HG03103 (cell line): ENCODE measurements around the gene OTOG.

Source experiments
- ATAC-seq: cut with Tn5 transposase; IDR thresholded peaks from one replicate; pipeline ENCODE4 v1.9.1; 2021; ENCODE audit warnings: low read depth; ENCODE audit not compliant: unreplicated experiment

OTOG gene

DNA sequence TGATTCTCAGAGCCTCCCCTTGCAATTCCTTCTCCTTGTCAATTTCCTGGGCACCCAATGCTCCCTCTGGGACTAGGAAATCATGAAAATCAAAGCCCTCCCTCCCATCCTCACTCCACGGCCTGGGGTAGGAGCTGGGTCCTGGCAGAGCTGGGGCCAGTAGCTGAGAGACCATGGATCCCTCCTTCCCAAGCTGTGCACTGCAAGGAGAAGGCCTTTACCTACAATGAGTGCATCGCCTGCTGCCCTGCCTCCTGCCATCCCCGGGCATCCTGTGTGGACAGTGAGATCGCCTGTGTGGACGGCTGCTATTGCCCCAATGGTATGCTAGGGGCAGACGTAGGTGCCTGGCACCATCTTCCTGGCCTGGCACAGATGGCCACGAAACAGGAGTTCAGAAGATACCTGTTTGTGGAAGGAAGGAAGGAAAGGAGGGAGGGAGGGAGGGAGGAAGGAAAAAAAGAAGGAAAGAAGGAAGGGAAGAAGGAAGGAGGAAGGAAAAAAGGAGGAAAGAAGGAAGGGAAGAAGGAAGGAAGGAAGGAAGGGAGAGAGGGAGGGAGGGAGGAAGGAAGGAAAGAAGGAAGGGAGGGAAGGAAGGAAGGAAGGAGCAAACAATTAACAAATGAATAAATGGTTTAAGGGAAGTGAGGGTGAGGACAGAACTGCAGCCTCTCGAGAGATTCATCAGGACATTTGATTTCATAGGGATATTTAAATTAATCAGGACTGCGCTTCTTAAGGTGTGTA lies 12.5 kb downstream of the OTOG start:
- no peak for ATAC-seq

DNA sequence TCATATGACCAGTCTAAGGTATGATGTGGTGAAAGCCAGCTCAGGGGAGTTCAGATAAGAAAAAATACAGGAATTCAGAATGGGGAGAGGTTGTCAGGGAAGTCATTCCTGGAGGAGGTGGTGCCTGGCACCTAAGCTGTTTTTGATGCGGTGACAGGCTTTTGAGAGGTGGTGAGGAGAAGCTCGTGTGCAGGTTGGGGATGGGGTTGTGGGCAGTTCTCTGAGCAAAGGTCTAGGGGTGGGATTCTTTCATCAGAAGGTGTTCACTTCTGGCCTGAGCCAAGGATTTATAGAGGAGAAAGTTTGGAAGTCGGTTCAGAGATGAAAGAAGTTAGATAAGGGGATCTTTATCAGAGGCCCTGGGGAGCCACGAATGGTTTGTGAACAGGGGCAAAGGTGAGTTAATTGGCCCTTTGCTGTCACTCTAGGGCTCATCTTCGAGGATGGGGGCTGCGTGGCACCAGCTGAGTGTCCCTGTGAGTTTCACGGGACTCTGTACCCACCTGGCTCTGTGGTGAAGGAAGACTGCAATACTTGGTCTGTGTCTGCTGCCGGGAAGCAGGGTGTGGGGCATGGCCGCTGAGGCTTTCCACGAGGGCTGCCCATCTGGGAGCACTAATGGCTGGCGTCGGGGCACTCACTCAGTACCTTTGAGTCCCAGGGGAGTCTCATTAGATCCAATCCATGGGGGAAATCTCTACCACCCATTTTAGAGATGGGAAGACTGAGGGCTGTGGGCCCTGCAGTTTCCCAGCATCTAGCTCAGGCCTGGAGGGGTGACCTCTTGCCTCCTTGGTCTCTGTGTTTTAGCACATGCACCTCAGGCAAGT lies 13.4 kb downstream of the OTOG start:
- no peak for ATAC-seq

DNA sequence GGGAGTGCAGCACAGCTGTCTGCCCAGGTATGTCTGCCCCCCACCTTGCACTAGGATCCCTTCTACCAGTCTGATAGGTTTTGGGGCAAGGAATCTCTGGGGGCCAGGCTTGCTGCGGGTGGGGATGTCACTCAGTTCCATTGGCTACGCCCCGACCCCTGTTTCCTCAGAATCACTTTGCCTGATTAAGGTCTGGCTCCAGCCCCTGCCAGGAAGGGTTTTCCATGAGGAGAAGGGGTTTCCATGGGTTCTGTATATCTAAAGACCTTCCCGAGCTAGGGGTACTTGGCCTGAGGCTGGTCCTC lies 14.0 kb downstream of the OTOG start:
- no peak for ATAC-seq

DNA sequence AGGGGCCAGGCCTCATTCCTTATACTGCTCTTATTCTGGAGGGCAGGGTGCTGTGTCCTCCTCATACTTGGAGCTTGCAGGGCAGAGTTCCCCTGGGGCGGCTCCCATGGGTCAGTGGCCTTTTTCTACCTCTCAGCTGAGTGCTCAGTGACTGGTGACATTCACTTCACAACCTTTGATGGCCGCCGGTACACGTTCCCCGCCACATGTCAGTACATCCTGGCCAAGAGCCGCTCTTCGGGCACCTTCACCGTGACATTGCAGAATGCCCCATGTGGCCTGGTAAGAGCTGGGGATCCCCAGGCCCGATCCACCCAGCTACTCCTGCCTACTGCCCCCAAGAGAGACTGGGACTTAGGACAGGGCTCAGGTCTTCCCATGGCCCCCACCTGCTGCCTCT lies 14.5 kb downstream of the OTOG start:
- ATAC-seq: no peak

DNA sequence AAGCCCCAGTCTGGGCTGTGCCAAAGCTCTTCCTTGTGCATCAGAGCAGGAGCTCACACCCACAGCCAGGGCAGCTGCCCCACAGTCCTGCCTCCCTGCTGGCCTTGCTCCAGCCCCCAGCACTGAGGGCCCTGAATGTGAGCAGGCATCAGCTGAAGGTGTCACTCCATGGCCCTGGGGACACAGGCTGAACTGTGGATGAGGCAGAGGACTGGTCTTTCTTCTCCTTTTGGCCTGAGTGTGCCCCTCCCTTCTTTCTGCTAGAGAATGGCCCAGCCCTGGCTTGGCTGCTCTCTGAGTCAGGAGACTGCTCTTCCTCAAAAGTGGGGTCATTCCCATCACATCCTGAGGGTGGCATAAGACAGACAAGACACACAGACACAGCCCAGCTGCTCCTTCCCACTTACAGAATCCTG lies 16.2 kb downstream of the OTOG start:
- no peak for ATAC-seq

DNA sequence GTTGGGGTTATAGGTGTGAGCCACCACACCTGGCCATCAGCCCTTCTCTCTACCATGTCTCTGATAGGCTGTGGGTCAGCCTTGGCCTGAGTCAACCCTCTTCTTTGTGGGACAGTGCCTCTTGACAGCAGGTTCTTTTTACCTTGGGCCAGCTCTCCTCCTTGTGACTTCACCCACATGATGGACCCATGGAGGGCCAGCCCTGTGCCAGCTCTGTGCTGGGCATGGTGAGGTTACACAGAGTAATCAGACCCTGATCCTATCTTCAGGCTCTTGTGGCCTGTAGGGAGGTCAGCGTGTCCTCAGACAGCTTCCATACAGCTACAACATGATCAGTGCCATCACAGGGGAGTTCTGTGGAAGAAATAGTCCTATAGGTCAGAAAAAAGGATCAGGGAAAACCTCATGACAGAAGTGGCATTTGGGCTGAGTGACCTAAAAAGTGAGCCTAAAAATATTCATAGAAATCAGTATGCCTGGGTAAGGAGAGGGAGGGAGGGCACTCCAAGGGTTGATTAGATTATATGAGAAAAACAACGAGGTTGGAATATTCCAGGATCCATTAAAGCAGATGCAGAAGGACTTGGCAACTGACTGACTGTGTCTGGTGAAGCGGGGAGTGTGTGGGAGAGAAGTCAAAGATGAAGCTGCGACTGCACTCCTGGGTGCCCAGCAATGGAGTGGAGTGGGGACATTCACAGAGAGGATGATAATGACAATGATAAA lies 17.1 kb downstream of the OTOG start:
- no peak for ATAC-seq

DNA sequence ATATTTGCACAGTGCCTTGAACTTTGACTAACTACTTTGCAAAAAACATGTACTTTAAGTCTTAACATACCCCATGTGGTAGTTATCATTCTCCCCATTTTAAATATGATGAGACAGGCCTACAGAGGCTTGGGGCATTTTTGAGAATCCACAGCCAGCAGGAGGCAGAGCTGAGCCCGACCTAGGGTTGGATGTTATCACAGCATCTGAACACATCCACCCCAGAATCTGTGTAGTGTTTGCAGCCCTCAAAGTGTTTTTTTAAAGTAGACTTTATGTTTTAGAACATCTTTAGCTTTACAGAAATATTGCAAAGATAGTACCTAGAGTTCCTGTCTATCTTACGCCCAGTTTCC lies 17.6 kb downstream of the OTOG start:
- no peak for ATAC-seq

DNA sequence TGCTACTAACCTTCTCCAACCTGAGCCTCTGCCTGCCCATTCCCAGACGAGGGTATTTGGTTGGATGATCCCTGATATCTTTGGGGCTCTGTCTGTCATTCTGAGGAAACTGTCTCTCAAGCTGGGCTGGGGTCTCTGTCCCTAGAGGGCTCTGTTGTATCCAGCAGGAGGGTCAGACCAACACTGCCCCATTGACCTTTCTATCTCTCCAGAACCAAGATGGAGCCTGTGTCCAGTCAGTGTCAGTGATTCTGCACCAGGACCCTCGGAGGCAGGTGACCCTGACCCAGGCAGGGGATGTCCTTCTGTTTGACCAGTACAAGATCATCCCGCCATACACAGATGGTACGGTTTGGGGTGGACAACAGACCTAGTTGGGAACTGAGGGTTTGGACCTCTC lies 21.9 kb downstream of the OTOG start:
- no peak for ATAC-seq

DNA sequence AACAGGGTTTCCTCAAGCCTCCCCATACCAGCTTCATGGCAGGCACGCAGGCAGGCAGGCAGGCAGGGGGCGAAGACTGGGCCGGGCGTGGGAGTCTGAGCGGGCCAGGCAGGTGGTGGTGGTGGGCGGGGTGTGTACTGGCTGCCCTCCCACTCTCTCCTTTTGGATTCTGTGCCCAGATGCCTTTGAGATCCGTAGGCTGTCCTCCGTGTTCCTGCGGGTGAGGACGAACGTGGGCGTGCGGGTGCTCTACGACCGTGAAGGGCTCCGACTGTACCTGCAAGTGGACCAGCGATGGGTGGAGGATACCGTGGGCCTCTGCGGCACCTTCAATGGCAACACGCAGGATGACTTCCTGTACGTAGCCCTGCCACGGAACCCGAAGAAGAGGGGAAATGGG lies 23.0 kb downstream of the OTOG start:
- no peak for ATAC-seq

DNA sequence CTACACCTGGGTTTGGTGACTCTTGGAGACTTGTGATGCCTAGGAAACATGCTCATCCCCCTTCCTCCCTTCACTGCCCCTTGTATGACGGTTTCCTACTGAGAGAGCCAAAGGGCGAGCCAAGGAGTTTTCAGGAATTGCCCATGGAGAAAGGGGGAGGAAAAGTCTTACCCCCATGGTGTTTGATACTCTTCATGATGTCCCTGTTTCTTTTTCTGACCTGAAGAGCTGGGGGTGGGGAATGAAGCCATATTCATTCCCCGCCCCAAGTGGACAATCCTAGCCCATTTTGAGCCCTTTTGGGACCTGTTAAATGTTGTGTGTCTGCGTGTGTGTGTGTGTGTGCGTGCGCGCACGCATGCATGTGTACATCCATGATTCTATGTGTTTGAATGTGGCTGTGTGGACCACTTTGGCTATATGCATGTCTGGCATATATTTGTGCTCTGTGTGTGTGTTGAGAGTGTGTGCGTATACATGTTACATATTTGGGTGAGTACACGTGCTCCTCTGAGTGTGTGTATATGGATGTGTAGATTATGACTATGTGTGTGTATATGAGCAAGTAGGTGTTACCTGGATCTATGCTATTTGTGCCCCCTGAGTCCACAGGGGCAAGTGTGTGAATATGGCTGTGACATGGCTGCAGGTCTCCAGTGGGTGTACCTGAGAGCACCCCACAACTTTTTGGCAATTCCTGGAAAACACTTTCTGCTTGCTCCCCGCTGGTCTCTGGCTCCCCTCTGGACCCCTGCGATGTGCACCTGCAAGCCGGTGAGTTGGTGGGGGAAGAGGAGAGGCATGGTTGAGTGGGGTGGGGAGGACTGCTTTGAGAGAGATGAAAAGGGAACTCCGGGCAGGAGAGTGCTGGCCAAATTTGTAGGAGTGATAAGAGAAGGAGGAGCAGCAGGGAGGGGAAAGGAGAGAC lies 24.6 kb downstream of the OTOG start:
- no peak for ATAC-seq

DNA sequence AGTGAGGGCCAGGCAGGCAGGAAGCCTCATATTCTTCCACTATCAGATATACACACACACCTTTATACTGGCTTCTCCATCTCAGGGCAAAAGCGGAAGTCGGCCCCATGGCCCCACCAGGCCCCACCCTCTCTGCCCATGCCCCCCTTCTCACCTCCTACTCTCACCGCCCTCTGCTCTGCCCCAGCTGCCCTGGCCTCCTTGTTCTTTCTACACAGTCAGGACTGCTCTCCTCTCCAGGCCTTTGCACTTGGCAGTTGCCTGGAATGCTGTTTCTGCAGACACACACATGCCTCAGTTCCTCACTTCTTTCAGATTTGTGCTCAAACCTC lies 25.3 kb downstream of the OTOG start:
- no peak for ATAC-seq

DNA sequence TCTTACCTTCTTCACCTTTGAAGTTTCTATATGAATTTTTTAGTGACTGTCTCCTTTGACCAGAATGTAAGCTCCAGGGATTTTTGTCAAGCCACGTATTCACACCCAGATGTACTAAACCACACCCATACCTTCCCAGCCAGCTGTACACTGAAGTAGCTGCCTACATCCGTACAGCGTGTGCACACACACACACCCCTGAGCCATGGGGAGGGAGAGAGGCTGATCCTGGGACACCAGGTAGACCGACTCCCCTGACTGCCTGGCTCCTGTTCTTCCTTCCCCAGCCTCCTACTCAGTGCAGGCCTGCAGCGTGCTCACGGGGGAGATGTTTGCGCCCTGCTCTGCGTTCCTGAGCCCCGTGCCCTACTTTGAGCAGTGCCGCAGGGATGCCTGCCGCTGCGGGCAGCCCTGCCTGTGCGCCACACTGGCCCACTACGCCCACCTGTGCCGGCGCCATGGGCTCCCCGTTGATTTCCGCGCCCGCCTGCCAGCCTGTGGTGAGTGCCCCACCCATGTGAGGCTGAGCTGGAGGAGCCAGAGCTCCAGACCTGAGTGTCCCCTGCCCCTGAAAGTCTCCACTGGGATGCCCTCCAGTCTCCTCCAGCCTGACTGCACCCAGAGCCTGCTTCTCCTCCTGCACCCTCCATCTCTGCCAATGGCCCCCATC lies 25.9 kb downstream of the OTOG start:
- no peak for ATAC-seq

DNA sequence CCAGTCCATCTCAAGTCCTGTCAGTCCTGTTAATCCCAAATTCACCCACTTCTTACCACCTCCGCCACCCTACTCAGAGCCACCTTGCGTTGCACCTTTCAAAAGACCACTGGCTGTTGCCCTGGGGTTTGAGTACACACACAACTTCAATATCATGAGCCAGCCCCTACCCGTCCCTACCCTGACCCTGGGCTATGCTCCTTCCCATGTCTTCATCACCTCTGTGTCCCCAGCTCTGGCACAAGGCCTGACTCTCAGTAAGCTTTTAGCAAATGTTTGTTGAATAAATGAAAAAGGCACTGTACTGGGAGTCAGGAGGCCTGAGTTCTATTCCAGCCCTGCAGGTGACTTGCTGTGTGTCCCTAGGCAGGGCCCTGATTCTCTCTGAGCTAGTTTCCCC lies 26.5 kb downstream of the OTOG start:
- no peak for ATAC-seq

DNA sequence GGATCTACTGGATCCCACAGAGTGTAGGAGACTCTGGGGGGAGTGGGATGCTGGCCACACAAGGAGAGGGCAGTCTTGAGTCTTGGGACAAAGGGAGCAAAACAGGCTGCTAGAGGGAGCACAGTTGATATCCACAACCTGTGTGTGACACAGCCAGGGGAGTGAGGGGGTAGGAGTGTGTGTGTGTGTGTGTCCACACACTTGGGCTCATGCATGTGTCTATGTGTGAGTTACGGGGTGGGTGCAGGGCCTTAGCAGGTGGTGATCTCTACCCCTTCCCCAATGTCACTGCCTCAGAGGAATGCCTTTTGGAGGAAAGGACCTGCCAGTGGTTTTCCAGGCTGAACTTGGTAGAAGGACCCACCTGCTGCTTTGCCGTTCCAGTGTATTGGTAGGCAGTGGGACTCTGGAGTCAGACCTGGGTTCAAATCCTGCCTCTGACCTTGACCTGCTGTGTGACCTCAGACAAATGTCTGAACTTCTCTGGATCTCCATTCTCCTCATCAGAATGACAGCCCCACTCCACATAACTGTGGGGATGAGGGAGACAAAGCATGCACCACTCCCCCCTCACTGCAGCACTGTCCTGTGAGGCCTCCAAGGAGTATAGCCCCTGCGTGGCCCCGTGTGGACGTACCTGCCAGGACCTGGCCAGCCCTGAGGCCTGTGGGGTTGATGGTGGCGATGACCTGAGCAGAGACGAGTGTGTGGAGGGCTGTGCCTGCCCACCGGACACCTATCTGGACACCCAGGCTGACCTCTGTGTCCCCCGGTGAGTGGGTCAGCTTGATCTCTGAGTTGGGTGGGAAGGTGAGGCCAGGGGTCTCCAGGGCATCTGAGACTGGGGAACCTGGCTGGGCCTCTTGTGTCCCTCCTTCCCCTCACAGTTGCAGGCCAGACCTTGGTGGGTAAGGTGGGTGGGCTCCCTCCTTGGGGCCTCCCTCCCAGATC lies 27.4 kb downstream of the OTOG start:
- no peak for ATAC-seq

DNA sequence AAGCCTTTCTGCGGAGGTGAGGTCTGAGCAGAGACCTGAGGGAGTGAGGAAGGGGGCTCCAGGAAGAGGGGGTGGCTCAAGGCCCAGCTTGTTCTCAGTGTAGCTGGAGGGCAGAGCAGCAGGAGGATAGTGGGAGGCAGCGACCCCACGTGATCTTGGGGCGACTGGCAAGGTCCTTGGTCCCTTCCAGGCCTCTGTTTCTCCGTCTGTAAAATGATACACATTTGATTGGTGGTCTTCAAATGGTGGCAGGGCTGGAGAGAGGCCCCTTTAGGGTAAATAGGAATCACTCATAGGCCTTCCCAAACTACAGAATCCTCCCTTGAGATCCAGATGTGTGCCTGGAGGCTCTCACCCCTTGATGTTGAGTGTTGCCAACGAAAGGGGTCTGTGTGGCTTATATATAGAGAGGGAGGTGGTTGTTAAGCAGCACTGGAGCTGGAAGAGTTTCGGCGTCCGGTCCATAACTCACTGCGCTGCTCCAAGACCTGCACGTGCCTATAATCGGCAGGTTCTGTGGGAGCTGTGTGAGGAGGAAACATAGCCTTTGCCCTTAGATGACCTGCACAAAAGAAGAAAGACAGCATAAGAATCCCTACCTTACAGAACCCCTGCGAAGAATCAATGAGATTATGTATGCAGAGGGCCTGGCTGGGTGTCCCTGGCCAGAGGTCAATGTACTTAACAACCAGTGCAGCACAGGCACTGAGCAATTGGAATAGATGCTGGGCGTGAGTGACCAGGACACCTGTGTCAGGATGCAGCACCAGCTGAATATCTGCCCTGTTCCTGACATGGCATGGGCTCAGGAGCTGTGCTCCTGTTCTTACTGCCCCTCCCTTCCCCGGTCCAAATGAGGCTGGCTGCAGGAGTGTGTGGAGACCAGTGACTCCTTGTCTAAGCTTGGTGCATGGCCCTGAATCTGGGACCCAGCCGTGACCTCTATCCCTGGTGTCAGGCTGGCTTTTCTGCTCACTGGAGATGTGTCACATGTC lies 28.7 kb downstream of the OTOG start:
- ATAC-seq: no peak

DNA sequence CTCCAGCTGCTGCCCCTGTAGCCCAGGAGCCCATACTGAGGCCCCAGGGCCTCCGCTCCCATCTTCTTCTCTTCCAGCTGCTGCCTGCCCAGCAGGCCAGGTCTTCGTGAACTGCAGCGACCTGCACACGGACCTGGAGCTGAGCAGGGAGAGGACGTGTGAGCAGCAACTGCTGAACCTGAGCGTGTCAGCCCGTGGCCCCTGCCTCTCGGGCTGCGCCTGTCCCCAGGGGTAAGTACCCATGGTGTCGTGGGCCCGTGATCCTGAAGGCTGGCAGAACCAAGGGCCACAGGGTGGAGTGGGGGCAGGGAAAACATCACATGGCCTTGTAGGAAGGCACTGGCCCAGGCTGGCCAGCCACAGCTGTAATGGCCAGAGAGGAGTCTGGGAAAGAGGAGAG lies 31.2 kb downstream of the OTOG start:
- ATAC-seq: no peak

DNA sequence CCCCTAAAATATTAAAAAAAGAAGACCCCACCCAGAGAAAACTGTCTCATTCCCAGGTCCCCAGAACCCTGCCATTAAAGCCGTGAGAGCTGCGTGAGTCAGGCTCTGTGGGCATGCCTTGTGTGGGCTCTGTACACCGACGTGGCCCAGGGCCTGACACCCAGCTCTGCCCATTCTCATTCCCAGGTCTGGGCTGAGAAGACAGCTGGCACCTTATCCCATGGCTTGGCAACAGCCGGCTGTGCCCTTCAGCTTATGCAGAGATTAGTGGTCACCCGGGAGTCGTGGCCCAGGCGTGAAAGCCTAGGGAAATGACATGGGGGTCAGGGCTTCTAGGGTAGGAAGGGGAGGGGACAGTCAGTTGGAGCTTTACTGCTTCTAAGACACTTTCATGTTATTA lies 31.9 kb downstream of the OTOG start:
- ATAC-seq: no peak

DNA sequence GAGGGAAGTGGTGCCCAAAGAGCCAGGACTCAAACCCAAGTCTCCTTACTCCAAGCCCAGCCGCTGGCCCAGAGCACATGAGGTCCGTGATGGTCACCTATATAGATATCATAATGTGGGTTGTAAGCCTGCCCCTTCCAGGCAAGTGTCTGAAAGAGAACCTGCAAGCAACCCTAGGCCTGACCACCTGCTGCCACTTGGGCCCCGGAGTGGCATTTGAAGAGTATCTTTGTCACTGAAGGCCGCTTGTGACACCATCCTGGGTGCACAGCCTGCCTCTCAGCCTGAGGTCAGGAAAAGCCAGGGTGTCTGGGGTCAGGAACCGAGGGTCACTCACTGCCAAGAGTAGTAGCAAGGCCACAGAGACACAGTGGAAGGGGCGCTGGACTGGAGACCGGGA lies 32.4 kb downstream of the OTOG start:
- no peak for ATAC-seq
